CD4-positive, alpha-beta T cell treated with Interleukin-21 for 1 hour (primary cell): ENCODE measurements around the gene RPRD2.
A peak's percentile ranks its signal among the peaks of the same experiment; 100 is the strongest.
"Not testable (repeated sequence)": the region's sequence is repeated elsewhere in the genome, so short reads cannot be mapped to it uniquely, and the experiment has no call there.

ENCODE experiments used
- DNase-seq: peaks from one replicate; pipeline ENCODE4 v3.0.0-alpha.2; 2020

Gene RPRD2

DNA sequence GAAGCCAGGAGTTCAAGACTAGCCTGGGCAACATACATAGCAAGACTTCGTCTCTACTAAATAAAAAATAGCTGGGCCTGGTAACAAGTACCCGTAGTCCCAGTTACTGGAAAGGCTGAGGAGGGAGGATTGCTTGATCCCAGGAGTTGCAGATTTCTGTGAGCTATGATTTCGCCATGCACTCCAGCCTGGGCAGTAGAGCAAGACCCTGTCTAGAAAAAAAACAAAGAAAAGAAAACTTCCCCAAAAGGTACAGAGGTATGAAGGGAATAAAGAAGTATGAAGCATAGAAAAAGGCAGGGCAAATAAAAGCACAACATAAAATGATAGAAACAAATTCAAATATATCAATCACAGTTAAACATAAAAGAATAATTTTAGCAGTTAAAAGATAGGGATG, 28.7 kb downstream of the RPRD2 start:
- no peak for DNase-seq

DNA sequence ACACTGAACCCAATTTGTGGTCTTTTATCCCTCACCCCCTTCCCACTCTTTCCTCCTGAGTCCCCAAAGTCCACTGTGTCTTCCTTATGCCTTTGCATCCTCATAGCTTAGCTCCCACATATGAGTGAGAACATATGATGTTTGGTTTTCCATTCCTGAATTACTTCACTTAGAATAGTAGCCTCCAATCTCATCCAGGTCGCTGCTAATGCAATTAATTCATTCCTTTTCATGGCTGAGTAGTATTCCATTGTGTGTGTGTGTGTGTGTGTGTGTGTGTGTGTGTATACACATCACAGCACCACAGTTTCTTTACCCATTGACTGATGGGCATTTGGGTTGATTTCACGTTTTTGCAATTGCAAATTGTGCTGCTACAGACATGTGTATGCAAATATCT, 31.2 kb downstream of the RPRD2 start:
- not testable (repeated sequence) for DNase-seq

GRCh38 chr1:150397392-150398032, 33.6 kb downstream of the RPRD2 start:
- no peak for DNase-seq

DNA sequence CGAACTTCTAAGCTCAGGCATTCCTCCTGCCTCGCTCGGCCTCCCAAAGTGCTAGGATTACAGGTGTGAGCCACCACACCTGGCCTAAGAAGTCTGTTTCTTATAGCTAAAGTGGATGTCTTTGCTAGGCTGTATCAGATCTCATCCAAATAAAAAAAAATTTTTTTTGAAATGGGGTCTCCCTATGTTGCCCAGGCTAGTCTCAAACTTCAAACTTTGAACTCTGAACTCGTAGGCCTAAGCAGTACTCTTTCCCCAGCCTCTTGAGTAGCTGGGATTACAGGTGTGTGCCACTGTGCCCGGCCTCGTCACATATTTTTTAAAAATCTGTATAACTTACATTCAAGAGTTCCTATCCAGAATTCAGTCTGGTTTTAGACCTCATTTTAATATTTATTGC, 40.5 kb downstream of the RPRD2 start:
- no peak for DNase-seq

- no peak for DNase-seq
These were observed 41.7 kb downstream of the RPRD2 start for GRCh38 chr1:150405660-150406059.

- no peak for DNase-seq
These were observed 42.5 kb downstream of the RPRD2 start for GRCh38 chr1:150406483-150406882.

DNA sequence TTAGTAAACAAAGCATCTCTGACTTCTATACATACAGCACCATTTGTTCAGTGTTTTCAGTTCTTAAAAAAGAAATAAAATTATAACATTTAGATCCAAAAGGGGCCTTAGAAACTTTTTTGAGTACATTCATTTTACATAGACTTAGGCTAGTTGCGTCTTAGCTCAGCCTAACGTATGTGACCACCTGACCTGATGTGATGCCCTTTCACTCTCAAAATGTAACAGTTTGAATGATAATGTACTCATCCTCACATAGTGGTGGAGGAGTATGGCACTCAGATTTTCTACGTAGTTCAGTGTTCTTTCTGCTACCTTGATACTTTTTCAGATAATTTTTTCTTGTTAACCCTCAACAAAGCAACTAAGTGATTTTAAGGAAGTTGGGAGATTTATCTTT, 43.4 kb downstream of the RPRD2 start:
- DNase-seq: no peak

DNA sequence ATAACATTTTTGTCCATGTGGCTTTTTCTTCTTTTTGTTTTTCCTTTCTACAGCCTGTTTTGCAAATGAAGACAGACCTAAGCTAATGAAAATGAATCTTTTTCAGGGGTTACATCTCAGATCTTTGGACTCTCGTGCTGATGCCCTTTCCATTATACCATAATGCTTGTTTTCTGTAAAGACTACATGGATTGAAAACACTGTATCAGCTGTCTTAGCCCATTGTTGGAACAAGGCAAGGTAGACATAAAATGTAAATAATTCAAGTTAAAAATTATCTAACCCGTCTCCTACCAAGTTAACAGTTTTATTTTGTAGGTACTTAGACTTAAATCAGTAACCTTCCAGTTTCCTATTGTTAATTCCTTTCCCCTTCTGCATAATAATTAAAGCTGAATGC, 44.9 kb downstream of the RPRD2 start:
- no peak for DNase-seq

- no peak for DNase-seq
These were observed 45.8 kb downstream of the RPRD2 start for GRCh38 chr1:150409504-150410362.

DNA sequence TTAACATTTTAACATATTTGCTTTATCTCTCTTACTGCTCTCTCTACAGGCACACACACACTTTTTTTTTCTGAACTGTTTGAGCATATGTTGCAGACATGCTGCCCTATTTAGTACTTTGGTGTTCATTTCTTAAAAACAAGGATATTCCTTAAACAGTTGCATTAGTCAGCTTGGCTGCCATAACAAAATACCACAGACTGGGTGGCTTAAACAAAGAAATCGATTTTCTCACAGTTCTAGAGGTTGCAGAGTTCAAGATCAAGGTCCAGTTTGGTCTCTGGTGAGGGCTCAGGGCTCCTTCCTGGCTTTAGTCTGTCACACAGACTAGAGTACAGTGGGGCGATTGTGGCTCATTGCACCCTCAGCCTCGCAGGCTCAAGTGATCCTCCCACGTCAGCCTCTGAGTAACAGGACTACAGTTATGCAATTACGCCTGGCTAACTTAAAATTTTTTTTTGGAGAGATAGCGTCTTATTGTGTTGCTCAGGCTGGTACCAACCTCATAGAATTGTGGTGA, 46.7 kb downstream of the RPRD2 start:
- no peak for DNase-seq

GRCh38 chr1:150414592-150414991, 50.6 kb downstream of the RPRD2 start:
- no peak for DNase-seq

- no peak for DNase-seq
These were observed 51.9 kb downstream of the RPRD2 start for GRCh38 chr1:150415800-150416199.

DNA sequence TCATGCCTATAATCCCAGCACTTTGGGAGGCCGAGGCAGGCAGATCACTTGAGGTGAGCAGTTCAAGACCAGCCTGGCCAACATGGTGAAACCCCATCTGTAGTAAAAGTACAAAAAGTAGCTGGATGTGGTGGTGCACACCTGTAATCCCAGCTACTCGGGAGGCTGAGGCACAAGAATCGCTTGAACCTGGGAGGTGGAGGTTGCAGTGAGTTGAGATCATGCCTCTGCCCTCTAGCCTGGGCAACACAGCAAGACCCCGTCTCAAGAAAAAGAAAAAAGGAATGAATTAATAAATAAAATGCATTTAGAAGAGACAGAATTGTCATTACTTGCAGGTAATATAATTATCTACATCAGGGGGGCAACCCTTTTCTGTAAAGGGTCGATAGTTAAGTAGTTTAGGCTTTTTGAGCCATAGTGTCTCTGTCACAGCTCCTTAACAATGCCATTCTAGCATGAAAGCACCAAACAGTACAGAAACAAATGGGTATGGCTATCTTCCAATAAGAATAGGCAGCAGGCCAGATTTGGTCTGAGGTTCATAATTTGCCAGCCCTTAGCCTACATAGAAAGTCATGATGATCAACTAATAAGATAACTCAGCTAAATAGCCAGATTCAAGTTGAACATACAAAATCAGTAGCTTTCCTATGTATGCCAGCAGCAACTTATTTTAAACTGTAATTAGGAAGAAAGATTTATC, 56.8 kb downstream of the RPRD2 start:
- no peak for DNase-seq

DNA sequence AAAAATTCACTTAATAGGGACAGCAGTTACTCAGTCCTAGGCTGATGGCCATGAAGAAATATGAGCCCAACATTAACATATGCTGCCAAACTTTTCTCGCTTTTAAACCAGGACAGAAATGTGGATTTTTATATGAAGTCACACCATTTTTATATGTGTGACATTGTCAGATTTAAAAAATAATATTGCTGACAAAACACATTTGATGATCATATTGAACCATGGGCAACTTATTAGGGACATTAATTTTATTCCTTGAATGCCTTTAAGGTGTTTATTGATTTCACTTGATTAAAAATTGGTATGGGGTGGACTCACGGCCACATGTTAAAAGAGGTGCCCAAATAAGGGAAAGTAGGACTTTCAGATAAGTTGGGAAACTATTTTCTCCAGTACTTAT, 58.6 kb downstream of the RPRD2 start:
- no peak for DNase-seq

GRCh38 chr1:150429805-150430204, 65.9 kb downstream of the RPRD2 start:
- DNase-seq: peak; percentile 36

DNA sequence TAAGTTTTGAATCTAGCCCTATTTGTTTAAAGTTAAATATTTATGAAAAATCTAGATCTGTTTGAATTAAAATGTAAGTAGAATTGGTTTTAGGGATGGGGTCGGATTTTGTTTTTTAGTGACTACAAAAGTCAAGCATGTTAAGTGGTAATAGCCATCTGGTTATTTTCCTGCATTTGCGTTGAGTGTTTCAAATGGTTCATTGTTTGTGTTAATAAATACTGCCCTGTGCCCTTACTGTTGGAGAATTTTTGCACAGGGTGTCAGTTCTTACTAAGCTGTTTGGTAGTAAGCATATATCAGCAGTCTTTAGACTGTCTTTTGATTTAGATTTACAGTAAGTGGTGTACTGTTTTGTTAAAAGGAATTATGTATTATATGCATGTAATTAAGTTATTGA, 77.2 kb downstream of the RPRD2 start:
- no peak for DNase-seq

GRCh38 chr1:150444232-150444631, 80.3 kb downstream of the RPRD2 start:
- DNase-seq: no peak

- no peak for DNase-seq
These were observed 92.2 kb downstream of the RPRD2 start for GRCh38 chr1:150456146-150456647.

DNA sequence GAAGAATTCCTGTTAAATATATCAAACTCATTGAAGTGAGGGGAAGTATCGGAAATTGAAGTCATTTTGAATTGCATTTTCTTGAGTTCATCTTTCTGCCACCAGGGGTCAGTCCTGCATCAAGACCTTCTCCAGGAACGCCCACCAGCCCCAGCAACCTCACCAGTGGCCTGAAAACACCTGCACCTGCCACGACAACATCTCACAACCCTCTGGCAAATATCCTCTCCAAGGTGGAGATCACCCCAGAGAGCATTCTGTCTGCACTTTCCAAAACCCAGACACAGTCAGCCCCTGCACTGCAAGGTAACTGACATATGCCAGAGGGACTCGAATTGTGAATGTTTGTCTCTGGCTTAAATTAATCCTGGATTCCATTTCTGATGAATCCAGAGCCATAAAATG, 100.5 kb downstream of the RPRD2 start:
- peak; percentile 78 for DNase-seq

DNA sequence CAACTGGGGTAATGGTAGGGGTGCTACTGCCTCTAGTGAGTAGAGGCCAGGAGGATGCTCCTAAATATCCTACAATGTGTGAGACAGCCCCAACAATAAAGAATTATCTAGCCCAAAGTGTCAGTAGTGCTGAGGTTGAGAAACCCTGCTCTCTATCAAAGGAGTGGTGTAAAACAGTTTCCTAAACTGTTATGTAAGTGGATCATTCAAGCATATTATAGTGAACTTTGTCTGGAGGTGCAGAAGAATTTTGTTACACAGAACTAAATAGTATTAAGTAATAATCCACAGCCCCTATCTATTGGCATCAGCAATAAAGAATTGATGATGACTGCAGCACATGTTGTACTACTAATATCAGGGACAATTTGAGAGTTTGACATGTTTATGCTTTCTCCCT, 103.0 kb downstream of the RPRD2 start:
- no peak for DNase-seq

DNA sequence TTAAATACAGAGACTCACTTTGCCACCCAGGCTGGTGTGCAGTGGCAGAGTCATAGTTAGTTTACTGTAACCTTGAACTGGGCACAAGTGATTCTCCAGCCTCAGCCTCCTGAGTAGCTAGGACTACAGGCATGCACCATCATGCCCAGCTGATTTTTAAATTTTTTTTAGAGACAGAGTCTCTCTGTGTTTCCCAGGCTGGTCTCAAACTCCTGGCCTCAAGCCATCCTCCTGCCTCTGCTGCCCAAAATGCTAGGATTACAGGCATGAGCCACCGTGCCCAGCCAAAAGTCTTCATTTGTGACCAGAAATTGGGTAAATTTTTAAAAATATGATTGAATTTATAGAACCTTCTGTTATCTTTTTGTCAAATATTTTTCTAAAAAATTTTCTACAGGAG, 105.3 kb downstream of the RPRD2 start:
- no peak for DNase-seq

GRCh38 chr1:150472601-150473200, 108.8 kb downstream of the RPRD2 start:
- DNase-seq: no peak

- no peak for DNase-seq
These were observed 109.7 kb downstream of the RPRD2 start for GRCh38 chr1:150473659-150474058.
